K562 treated with DMSO at 1 percent for 24 hours (cell line): ENCODE data around the gene PCDHB2. TPM values are rescaled to one million over a fixed set of nuclear protein-coding genes. Genes with fewer than 3 reads are reported as not detected.

Source experiments
- total RNA-seq: library from RNA; unstranded; fragments of 300-600 nt; gene quantifications from 2 replicates; pipeline ENCODE4 v1.2.3, GENCODE V29; 2022; ENCODE audit warnings: low read depth; ENCODE audit not compliant: insufficient read depth

Gene PCDHB2
- total RNA-seq = 0.44 and 0.59 TPM in 2 replicates

GRCh38 chr5:141094481-141095262, at the start of gene PCDHB2:
PCDHB2 (plus strand) TSS chr5:141094615; CDS start chr5:141094791, 176 bp downstream.

GRCh38 chr5:141050622-141051520, 43.5 kb upstream of the PCDHB2 start, which contains the start of gene PCDHB1:
PCDHB1 (plus strand) TSS chr5:141051374; CDS start chr5:141051471, 97 bp downstream.

GRCh38 chr5:141100243-141100805, 5.9 kb downstream of the PCDHB2 start, which contains the start of gene PCDHB3:
PCDHB3 (plus strand) TSS chr5:141100473; CDS start chr5:141100650, 177 bp downstream.

GRCh38 chr5:141121563-141121962, 27.1 kb downstream of the PCDHB2 start, which contains the start of gene PCDHB4:
PCDHB4 (plus strand) TSS chr5:141121818; CDS start chr5:141121999, 181 bp downstream.

GRCh38 chr5:141135030-141135717, 40.8 kb downstream of the PCDHB2 start, which contains the start of gene PCDHB5:
PCDHB5 (plus strand) TSS chr5:141135206; CDS start chr5:141135435, 229 bp downstream.

Other genes starting within 250 kb of the PCDHB2 start
- not detected in 2 replicates for gene PCDHA9, start 246.2 kb upstream of the PCDHB2 start, total RNA-seq
- not detected in 2 replicates for gene PCDHA10, start 238.7 kb upstream of the PCDHB2 start, total RNA-seq
- gene PCDHA11, start 225.7 kb upstream of the PCDHB2 start, total RNA-seq = not detected in 2 replicates
- gene PCDHA12, start 219.3 kb upstream of the PCDHB2 start, total RNA-seq = not detected in 2 replicates
- not detected in 2 replicates for gene PCDHA13, start 212.5 kb upstream of the PCDHB2 start, total RNA-seq
- not detected in 2 replicates for gene PCDHAC1, start 168.3 kb upstream of the PCDHB2 start, total RNA-seq
- gene PCDHAC2, start 128.1 kb upstream of the PCDHB2 start, total RNA-seq = not detected in 2 replicates
- not detected in 2 replicates for gene PCDHB1, start 43.2 kb upstream of the PCDHB2 start, total RNA-seq
- 0.31 and 0.35 TPM in 2 replicates for gene PCDHB3, start 5.9 kb downstream of the PCDHB2 start, total RNA-seq
- 0.08 TPM in 1 of 2 replicates, not detected in the other for gene PCDHB4, start 27.2 kb downstream of the PCDHB2 start, total RNA-seq
- gene PCDHB5, start 40.6 kb downstream of the PCDHB2 start, total RNA-seq = 0.23 TPM in 1 of 2 replicates, not detected in the other
- not detected in 2 replicates for gene PCDHB6, start 55.4 kb downstream of the PCDHB2 start, total RNA-seq
- 0.06 TPM in 1 of 2 replicates, not detected in the other for gene PCDHB7, start 78.0 kb downstream of the PCDHB2 start, total RNA-seq
- gene PCDHB8, start 83.2 kb downstream of the PCDHB2 start, total RNA-seq = 0.09 TPM in 1 of 2 replicates, not detected in the other
- not detected in 2 replicates for gene PCDHB16, start 87.8 kb downstream of the PCDHB2 start, total RNA-seq
- not detected in 2 replicates for gene PCDHB9, start 92.5 kb downstream of the PCDHB2 start, total RNA-seq
- not detected in 2 replicates for gene PCDHB10, start 97.7 kb downstream of the PCDHB2 start, total RNA-seq
- 0.13 TPM in 1 of 2 replicates, not detected in the other for gene PCDHB11, start 105.0 kb downstream of the PCDHB2 start, total RNA-seq
- gene PCDHB12, start 114.1 kb downstream of the PCDHB2 start, total RNA-seq = not detected in 2 replicates
- gene PCDHB13, start 119.3 kb downstream of the PCDHB2 start, total RNA-seq = 0.16 and 0.22 TPM in 2 replicates
- gene PCDHB14, start 128.7 kb downstream of the PCDHB2 start, total RNA-seq = 0.21 TPM in 1 of 2 replicates, not detected in the other
- gene PCDHB15, start 150.8 kb downstream of the PCDHB2 start, total RNA-seq = 0.35 and 0.52 TPM in 2 replicates
- not detected in 2 replicates for gene SLC25A2, start 209.4 kb downstream of the PCDHB2 start, total RNA-seq
- gene TAF7, start 226.2 kb downstream of the PCDHB2 start, total RNA-seq = 95.8 and 97.2 TPM in 2 replicates
- 0.16 and 0.29 TPM in 2 replicates for gene PCDHGA1, start 235.9 kb downstream of the PCDHB2 start, total RNA-seq
- gene PCDHGA2, start 244.1 kb downstream of the PCDHB2 start, total RNA-seq = 0.54 and 0.63 TPM in 2 replicates
- gene PCDHGA3, start 249.2 kb downstream of the PCDHB2 start, total RNA-seq = 0.50 and 0.89 TPM in 2 replicates